Measurements from ENCODE around the gene TUSC2. TPM values are rescaled to one million over a fixed set of nuclear protein-coding genes. Genes with fewer than 3 reads are reported as not detected.

TUSC2 gene
- total and polyA plus RNA-seq, 9 of the 15 experiments (the other 6 are each of a cell fraction or from before 2014, with no cell fraction given), result 2.8 to 67.5 (median 25.8) TPM

DNA sequence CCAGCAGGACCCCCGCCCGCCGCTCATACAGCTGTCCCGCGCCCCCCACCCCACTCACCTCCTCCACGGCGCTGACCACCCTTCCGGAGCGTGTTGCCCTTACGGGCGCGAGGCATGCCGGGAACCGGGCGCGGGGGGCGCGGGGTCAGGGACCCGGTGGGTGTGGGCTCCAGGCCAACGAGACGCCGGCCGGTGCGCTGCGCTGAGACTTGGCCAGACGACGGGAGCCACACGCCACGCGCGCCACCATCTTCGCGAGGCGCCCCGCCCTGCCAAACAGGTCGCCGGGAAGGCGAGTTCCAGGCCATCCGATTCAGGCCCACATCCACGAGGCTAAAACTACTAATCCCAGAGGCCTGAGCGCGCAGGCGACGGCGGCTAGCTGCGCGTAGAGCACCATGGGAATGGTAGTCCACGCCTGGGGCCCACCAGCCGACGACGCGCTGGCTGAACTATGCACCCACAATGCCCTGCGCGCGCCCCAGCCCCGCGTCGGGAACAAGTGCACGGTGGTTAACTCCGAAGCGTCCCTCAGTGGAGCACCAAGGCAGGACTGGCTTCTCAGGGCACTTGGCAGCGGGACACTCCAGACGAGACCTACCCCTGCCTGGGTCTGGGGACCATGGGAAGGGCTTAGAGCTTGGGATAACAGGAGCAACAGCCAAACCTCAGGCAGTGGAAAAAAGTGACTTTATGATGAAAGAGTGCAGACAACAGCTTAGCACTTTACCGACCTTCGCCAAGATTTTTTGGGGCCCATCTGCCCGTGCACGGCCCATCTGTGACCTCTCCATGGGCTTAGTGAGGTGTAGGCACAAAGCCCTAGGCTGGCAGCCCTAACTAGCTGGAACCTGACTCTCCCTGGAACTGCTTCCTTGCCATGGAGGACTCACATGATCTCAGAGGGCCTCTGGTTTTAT, 35.6 kb downstream of the TUSC2 start, which contains the start of gene IFRD2 (continued):
- peak; percentile 69 for TF ChIP-seq RB1 (IDR thresholded peaks at IDR 0.05; ENCODE audit: low read depth)
- TF ChIP-seq, protein P1, sequence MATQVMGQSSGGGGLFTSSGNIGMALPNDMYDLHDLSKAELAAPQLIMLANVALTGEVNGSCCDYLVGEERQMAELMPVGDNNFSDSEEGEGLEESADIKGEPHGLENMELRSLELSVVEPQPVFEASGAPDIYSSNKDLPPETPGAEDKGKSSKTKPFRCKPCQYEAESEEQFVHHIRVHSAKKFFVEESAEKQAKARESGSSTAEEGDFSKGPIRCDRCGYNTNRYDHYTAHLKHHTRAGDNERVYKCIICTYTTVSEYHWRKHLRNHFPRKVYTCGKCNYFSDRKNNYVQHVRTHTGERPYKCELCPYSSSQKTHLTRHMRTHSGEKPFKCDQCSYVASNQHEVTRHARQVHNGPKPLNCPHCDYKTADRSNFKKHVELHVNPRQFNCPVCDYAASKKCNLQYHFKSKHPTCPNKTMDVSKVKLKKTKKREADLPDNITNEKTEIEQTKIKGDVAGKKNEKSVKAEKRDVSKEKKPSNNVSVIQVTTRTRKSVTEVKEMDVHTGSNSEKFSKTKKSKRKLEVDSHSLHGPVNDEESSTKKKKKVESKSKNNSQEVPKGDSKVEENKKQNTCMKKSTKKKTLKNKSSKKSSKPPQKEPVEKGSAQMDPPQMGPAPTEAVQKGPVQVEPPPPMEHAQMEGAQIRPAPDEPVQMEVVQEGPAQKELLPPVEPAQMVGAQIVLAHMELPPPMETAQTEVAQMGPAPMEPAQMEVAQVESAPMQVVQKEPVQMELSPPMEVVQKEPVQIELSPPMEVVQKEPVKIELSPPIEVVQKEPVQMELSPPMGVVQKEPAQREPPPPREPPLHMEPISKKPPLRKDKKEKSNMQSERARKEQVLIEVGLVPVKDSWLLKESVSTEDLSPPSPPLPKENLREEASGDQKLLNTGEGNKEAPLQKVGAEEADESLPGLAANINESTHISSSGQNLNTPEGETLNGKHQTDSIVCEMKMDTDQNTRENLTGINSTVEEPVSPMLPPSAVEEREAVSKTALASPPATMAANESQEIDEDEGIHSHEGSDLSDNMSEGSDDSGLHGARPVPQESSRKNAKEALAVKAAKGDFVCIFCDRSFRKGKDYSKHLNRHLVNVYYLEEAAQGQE (IDR thresholded peaks at IDR 0.05; ENCODE audit: borderline replicate concordance), result no peak
- TF ChIP-seq, protein P1 (CRISPR knock-in tag; IDR thresholded peaks at IDR 0.05; ENCODE audit: low read depth), result peak; percentile 55; the same call in 1 of the 2 replicates
- TF ChIP-seq, protein P2, sequence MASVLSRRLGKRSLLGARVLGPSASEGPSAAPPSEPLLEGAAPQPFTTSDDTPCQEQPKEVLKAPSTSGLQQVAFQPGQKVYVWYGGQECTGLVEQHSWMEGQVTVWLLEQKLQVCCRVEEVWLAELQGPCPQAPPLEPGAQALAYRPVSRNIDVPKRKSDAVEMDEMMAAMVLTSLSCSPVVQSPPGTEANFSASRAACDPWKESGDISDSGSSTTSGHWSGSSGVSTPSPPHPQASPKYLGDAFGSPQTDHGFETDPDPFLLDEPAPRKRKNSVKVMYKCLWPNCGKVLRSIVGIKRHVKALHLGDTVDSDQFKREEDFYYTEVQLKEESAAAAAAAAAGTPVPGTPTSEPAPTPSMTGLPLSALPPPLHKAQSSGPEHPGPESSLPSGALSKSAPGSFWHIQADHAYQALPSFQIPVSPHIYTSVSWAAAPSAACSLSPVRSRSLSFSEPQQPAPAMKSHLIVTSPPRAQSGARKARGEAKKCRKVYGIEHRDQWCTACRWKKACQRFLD (CRISPR knock-in tag; IDR thresholded peaks at IDR 0.05), result peak; percentile 98
- TF ChIP-seq ZC3H11A (IDR thresholded peaks at IDR 0.05; ENCODE audit: low read depth, low read length), result 0 out of 2 replicates have a peak, but pooled peaks have one; percentile 39
- no peak for TF ChIP-seq NCOA1 (IDR thresholded peaks at IDR 0.05; ENCODE audit: low read depth)
- TF ChIP-seq SAFB (IDR thresholded peaks at IDR 0.05; ENCODE audit: borderline replicate concordance, low read depth, low read length), result peak; percentile 81; the same call in 1 of the 2 replicates
- TF ChIP-seq, protein P3, sequence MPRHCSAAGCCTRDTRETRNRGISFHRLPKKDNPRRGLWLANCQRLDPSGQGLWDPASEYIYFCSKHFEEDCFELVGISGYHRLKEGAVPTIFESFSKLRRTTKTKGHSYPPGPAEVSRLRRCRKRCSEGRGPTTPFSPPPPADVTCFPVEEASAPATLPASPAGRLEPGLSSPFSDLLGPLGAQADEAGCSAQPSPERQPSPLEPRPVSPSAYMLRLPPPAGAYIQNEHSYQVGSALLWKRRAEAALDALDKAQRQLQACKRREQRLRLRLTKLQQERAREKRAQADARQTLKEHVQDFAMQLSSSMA (CRISPR knock-in tag; IDR thresholded peaks at IDR 0.05), result no peak
- TF ChIP-seq, protein P4, sequence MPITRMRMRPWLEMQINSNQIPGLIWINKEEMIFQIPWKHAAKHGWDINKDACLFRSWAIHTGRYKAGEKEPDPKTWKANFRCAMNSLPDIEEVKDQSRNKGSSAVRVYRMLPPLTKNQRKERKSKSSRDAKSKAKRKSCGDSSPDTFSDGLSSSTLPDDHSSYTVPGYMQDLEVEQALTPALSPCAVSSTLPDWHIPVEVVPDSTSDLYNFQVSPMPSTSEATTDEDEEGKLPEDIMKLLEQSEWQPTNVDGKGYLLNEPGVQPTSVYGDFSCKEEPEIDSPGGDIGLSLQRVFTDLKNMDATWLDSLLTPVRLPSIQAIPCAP (CRISPR knock-in tag; IDR thresholded peaks at IDR 0.05; ENCODE audit: borderline replicate concordance), result no peak
- TF ChIP-seq, protein P5, sequence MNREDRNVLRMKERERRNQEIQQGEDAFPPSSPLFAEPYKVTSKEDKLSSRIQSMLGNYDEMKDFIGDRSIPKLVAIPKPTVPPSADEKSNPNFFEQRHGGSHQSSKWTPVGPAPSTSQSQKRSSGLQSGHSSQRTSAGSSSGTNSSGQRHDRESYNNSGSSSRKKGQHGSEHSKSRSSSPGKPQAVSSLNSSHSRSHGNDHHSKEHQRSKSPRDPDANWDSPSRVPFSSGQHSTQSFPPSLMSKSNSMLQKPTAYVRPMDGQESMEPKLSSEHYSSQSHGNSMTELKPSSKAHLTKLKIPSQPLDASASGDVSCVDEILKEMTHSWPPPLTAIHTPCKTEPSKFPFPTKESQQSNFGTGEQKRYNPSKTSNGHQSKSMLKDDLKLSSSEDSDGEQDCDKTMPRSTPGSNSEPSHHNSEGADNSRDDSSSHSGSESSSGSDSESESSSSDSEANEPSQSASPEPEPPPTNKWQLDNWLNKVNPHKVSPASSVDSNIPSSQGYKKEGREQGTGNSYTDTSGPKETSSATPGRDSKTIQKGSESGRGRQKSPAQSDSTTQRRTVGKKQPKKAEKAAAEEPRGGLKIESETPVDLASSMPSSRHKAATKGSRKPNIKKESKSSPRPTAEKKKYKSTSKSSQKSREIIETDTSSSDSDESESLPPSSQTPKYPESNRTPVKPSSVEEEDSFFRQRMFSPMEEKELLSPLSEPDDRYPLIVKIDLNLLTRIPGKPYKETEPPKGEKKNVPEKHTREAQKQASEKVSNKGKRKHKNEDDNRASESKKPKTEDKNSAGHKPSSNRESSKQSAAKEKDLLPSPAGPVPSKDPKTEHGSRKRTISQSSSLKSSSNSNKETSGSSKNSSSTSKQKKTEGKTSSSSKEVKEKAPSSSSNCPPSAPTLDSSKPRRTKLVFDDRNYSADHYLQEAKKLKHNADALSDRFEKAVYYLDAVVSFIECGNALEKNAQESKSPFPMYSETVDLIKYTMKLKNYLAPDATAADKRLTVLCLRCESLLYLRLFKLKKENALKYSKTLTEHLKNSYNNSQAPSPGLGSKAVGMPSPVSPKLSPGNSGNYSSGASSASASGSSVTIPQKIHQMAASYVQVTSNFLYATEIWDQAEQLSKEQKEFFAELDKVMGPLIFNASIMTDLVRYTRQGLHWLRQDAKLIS (CRISPR knock-in tag; IDR thresholded peaks at IDR 0.05), result 0 out of 2 replicates have a peak, but pooled peaks have one; percentile 70
